DND-41 (cell line): ENCODE measurements around the gene ATF6.

Experiments
- EZH2 ChIP-seq: IDR thresholded peaks from 3 replicates; pipeline ENCODE4 v1.6.1; 2012; ENCODE audit warnings: borderline replicate concordance, low read depth, mild to moderate bottlenecking, moderate library complexity, low read length, inconsistent platforms; ENCODE audit not compliant: severe bottlenecking
- TF ChIP-seq, protein P1 (sequence below): IDR thresholded peaks from 2 replicates; pipeline ENCODE4 v1.5.1; 2012; ENCODE audit warnings: borderline replicate concordance, low read length, moderate library complexity, mild to moderate bottlenecking; ENCODE audit not compliant: poor library complexity, severe bottlenecking; ENCODE audit errors: extremely low read depth

DNA sequence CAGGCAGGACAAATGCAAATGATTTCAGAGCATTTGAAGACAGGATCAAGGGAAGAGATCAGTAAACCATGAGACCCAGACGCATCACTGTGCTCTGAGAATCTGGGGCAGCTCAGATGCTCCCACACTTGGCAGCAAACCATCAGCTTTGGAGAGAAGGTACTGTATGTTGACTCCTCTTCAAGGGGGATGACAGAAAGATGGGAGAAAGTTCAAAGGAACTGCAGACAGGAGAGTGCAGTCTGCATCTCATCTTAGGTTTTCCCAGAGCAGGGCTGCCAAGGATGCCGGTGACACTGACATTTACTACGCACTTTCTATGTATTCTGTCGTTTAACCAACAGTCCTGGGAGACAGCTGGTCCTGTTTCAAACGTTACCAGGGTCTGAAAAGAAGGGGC is 221.8 kb downstream of the ATF6 start:
- TF ChIP-seq, protein P1, sequence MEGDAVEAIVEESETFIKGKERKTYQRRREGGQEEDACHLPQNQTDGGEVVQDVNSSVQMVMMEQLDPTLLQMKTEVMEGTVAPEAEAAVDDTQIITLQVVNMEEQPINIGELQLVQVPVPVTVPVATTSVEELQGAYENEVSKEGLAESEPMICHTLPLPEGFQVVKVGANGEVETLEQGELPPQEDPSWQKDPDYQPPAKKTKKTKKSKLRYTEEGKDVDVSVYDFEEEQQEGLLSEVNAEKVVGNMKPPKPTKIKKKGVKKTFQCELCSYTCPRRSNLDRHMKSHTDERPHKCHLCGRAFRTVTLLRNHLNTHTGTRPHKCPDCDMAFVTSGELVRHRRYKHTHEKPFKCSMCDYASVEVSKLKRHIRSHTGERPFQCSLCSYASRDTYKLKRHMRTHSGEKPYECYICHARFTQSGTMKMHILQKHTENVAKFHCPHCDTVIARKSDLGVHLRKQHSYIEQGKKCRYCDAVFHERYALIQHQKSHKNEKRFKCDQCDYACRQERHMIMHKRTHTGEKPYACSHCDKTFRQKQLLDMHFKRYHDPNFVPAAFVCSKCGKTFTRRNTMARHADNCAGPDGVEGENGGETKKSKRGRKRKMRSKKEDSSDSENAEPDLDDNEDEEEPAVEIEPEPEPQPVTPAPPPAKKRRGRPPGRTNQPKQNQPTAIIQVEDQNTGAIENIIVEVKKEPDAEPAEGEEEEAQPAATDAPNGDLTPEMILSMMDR = no peak
- no peak for TF ChIP-seq EZH2
